ENCODE measurements around the gene RAB40B.

Gene RAB40B

GRCh38 chr17:82648165-82648668, 50.3 kb downstream of the RAB40B start, which contains the start of gene WDR45B:
Gene WDR45B (minus strand): TSS chr17:82648444. CDS start chr17:82648340, 104 bp downstream.
- DNase-seq = peak; percentile 89

GRCh38 chr17:82647593-82648164, 50.8 kb downstream of the RAB40B start:
- DNase-seq = peak; percentile 52

GRCh38 chr17:82645516-82645915, 53.0 kb downstream of the RAB40B start:
- no peak for DNase-seq

GRCh38 chr17:82644148-82644547, 54.4 kb downstream of the RAB40B start:
- DNase-seq = no peak

GRCh38 chr17:82642022-82642421, 56.5 kb downstream of the RAB40B start:
- no peak for DNase-seq

GRCh38 chr17:82640036-82640435, 58.5 kb downstream of the RAB40B start:
- no peak for DNase-seq

GRCh38 chr17:82639628-82640027, 58.9 kb downstream of the RAB40B start:
- DNase-seq = no peak

GRCh38 chr17:82638183-82638773, 60.2 kb downstream of the RAB40B start:
- no peak for DNase-seq

- DNase-seq = no peak
These were observed 61.6 kb downstream of the RAB40B start for GRCh38 chr17:82636626-82637598.

GRCh38 chr17:82633343-82633742, 65.2 kb downstream of the RAB40B start:
- no peak for DNase-seq

- DNase-seq = no peak
These were observed 66.0 kb downstream of the RAB40B start for GRCh38 chr17:82632451-82632850.

- DNase-seq = no peak
These were observed 67.0 kb downstream of the RAB40B start for GRCh38 chr17:82631544-82631943.

GRCh38 chr17:82630212-82630611, 68.3 kb downstream of the RAB40B start:
- DNase-seq = no peak

GRCh38 chr17:82629748-82630147, 68.8 kb downstream of the RAB40B start:
- DNase-seq = no peak

- no peak for DNase-seq
These were observed 71.1 kb downstream of the RAB40B start for GRCh38 chr17:82627405-82627804.

GRCh38 chr17:82623707-82624106, 74.8 kb downstream of the RAB40B start:
- DNase-seq = no peak

GRCh38 chr17:82619641-82620040, 78.9 kb downstream of the RAB40B start:
- no peak for DNase-seq

- DNase-seq = no peak
These were observed 79.3 kb downstream of the RAB40B start for GRCh38 chr17:82619211-82619610.

- DNase-seq = no peak
These were observed 82.3 kb downstream of the RAB40B start for GRCh38 chr17:82616021-82616711.

GRCh38 chr17:82615084-82616020, 83.1 kb downstream of the RAB40B start:
- DNase-seq = no peak

- no peak for DNase-seq
These were observed 84.3 kb downstream of the RAB40B start for GRCh38 chr17:82614095-82614631.
